ENCODE data around the gene SNU13. TPM values are rescaled to one million over a fixed set of nuclear protein-coding genes. Genes with fewer than 3 reads are reported as not detected.
"Not testable (repeated sequence)": the region's sequence is repeated elsewhere in the genome, so short reads cannot be mapped to it uniquely, and the experiment has no call there.

SNU13 gene
- 100 to 1,000 TPM; 171 to 178 TPM for total RNA-seq

DNA sequence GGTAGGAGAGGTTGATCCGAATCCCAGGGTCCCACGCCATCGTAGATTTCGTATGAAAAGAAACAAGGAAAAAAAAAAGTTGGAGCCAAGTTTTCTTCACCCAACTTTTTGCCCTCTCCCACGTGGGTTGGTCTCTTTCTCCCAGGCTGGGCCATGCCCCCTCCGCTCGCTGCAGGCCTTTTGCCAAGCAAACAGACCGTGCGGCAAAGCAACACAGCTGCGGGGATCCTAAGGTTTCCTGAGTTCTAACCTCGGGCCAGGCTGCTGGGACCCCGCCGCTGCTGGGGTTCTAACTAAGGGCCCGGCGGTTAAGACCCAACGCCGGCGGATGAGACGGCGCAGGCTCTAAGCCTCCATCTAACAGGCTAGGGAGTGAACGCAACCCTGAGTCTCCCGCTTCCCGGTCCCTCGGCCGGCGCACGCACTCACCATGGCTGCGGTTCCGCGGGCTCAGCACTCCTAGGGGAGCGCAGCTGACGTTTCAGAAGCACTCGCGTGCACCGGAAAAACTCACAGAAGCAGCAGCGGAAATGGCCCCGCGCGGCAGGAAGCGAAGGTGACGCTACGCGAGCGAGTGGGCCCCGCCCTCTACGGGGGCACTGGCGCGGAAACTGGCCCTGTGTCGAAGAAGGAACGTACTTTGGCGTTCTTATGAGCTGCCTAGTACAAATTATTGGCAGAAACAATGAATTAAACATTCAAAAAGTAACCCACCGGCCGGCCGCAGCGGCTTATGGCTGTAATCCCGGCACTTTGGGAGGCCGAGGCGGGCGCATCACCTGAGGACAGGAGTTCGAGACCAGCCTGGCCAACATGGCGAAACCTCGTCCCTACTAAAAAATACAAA lies at the start of gene SNU13:
Gene SNU13 (minus strand): TSS at position 503 of the 847 bp plus-strand sequence. CDS start 71 bp downstream, at position 432.
- DNase-seq, result peak; percentile 95
- H3K27me3 Mint-ChIP-seq, result no peaks in the 10 kb centered on the region

DNA sequence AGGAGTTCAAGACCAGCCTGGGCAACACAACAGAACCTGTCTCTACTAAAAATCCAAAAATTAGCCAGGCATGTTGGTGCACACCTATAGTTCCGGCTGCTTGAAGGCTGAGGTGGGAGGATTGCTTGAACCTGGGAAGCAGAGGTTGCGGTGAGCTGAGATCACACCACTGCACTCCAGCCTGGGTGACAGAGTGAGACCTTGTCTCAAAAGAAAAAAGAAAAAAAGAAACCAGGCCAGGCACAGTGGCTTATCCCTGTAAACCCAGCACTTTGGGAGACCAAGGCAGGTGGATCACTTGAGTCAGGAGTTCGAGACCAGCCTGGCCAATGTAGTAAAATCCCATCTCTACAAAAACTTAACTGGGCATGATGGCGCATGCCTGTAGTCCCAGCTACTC lies 44.6 kb upstream of the SNU13 start:
- POLR2A ChIA-PET, CTCF ChIA-PET: not testable (repeated sequence)

More for the DNA sequence above, at the start of gene SNU13:
- no peaks in the 10 kb centered on the region for H3K9me3 Mint-ChIP-seq
- peak within 1 kb of the TSS; percentile 96 for H3K4me3 Mint-ChIP-seq
- ChIA-PET POLR2A (interaction anchor here (1.2 kb wide), 2 partner anchors 9 to 258 kb away, joined by 3 to 4 read pairs; partner anchors contain the start of gene CENPM), CTCF (interaction anchor here (0.9 to 5.7 kb wide), 6 partner anchors 9 to 255 kb away, joined by 3 to 42 read pairs (median 4); partner anchors contain the start of gene MEI1)
- H3K4me1 Mint-ChIP-seq, result peaks cover 36% of the 10 kb centered on the region
- peak within 1 kb of the TSS; percentile 98 for H3K27ac Mint-ChIP-seq
- peaks cover 5% of the 10 kb centered on the region for H3K36me3 Mint-ChIP-seq (ENCODE audit: low read depth)

DNA sequence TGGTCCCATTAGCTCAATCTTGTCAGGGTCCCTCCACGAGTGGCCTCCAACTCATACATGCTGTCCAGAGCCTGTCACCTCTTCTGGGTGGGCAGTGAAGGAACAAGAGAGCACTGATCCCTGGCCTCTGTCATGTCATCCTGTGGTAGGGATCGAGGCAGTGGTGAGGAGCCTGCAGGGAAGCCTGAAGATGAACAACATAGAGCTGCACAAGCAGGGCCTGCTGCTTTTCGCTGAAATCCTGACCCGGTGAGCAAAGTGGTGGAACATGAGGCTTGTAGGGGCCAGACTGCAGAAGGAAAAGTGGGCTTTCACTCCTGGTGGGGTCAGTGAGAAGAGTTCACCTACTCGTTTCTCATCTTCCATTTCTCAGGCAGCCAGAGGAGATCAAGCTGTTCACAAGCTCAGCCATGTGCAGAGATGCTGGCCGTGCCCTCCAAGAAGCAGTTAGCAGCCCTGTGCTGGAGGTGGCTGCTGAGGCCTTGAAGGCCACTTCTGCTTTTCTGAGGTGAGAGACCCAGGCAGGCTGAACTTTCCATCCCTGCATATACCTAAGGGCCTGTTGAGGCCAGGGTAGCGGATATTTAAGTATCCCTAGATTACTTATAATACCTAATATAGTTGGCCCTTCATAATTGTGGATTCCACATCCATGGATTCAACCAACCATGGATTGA lies 43.6 kb upstream of the SNU13 start:
- H3K36me3 Mint-ChIP-seq (ENCODE audit: low read depth), result no peaks in the 10 kb centered on the region
- DNase-seq, result no peak
- H3K4me3 Mint-ChIP-seq, result no peak overlapping the region
- H3K9me3 Mint-ChIP-seq, result no peaks in the 10 kb centered on the region
- peaks cover 2% of the 10 kb centered on the region for H3K27me3 Mint-ChIP-seq
- H3K4me1 Mint-ChIP-seq, result no peaks in the 10 kb centered on the region
- no peak overlapping the region for H3K27ac Mint-ChIP-seq
- ChIA-PET CTCF (interaction anchor here (1.3 kb wide), 1 partner anchor 13 kb away, joined by 4 read pairs; no protein-coding TSS in a partner anchor), POLR2A (no interaction called here)

More for the DNA sequence above, 44.6 kb upstream of the SNU13 start:
- not testable (repeated sequence) for H3K9me3 Mint-ChIP-seq; H3K27ac Mint-ChIP-seq; H3K4me3 Mint-ChIP-seq; DNase-seq; H3K27me3 Mint-ChIP-seq; H3K4me1 Mint-ChIP-seq; H3K36me3 Mint-ChIP-seq (ENCODE audit: low read depth)

DNA sequence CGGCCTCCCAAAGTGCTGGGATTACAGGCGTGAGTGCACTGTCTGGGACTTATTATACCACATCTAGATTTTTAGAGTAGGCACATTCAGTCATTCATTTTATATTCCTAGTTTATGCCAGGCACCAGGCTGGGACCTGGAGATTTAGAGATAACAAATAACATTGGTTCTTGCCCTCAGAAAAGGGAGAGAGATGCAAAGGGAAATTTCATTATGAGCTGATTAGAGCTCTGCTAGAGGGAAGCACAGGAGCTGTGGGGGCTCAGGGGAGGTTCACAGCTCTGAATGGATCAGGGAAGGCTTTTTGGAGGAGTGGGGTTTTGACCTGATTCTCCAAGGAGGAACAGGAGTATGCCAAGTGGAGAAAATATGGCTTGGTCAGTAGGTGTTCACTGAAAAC lies 42.9 kb upstream of the SNU13 start:
- Mint-ChIP-seq H3K27ac (no peak overlapping the region), H3K27me3 (peaks cover 4% of the 10 kb centered on the region), H3K4me3 (no peak overlapping the region), H3K4me1 (no peaks in the 10 kb centered on the region), H3K9me3 (no peaks in the 10 kb centered on the region), H3K36me3 (ENCODE audit: low read depth) (no peaks in the 10 kb centered on the region)
- ChIA-PET POLR2A (no interaction called here), CTCF (interaction anchor here (1.3 kb wide), 1 partner anchor 12 kb away, joined by 4 read pairs; no protein-coding TSS in a partner anchor)
- no peak for DNase-seq

DNA sequence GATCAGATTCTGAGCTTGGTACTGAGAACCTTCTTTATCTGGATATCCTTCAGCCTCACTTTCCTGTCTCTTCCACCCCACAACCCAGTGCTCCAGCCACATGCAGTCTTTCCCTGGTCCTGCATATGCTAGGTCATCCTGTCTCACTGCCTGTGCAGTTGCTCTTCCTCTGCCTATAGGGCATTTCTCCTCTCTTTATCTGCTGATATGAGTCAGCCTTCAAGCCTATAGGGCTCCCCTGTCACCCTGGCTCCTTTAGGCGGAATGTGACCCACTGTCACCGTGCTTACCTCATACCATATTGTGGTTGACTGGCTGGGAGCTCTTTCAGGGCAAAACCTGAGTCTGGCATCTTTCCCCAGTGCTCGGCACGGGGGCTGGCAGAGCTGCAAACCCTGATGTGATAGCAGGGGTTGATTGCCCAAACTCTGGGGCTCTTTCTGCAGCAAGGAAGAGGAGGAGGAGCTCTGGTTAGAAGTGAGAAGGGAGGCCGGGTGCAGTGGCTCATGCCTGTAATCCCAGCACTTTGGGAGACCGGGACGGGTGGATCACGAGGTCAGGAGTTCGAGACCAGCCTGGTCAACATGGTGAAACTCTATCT lies 36.9 kb upstream of the SNU13 start:
- no peaks in the 10 kb centered on the region for H3K36me3 Mint-ChIP-seq (ENCODE audit: low read depth)
- DNase-seq, result no peak
- H3K4me1 Mint-ChIP-seq, result no peaks in the 10 kb centered on the region
- H3K27me3 Mint-ChIP-seq, result peaks cover 3% of the 10 kb centered on the region
- POLR2A ChIA-PET, result no interaction called here
- H3K4me3 Mint-ChIP-seq, result no peak overlapping the region
- CTCF ChIA-PET, result interaction anchor here (0.8 to 2.7 kb wide), 2 partner anchors 11 to 28 kb away, joined by 5 to 6 read pairs; no protein-coding TSS in a partner anchor
- H3K27ac Mint-ChIP-seq, result no peak overlapping the region
- H3K9me3 Mint-ChIP-seq, result no peaks in the 10 kb centered on the region

DNA sequence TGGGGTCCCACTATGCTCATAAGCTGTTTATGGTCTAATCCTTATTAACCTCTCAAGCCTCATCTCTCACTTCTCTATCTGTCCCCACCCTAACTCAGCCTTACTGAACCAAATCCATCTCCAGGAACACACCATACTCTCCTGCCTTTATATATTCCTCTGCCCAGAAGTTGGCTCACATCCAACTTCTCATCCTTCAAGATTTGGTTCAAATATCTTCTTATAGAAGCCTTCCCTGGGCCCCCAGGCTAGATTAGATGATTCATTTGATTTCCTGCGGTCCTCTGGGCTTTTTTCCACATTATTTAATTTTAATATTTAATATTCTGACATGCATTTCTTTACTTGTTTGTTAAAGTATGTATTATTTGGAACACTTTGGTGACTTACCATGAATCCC lies 33.8 kb upstream of the SNU13 start:
- CTCF ChIA-PET, result interaction anchor here (0.6 to 1.2 kb wide), 2 partner anchors 11 to 25 kb away, joined by 3 to 6 read pairs; no protein-coding TSS in a partner anchor
- H3K36me3 Mint-ChIP-seq (ENCODE audit: low read depth), result no peaks in the 10 kb centered on the region
- no peak overlapping the region for H3K27ac Mint-ChIP-seq
- POLR2A ChIA-PET, result no interaction called here
- DNase-seq, result no peak
- no peaks in the 10 kb centered on the region for H3K9me3 Mint-ChIP-seq
- no peaks in the 10 kb centered on the region for H3K4me1 Mint-ChIP-seq
- H3K4me3 Mint-ChIP-seq, result no peak overlapping the region
- peaks cover 5% of the 10 kb centered on the region for H3K27me3 Mint-ChIP-seq

DNA sequence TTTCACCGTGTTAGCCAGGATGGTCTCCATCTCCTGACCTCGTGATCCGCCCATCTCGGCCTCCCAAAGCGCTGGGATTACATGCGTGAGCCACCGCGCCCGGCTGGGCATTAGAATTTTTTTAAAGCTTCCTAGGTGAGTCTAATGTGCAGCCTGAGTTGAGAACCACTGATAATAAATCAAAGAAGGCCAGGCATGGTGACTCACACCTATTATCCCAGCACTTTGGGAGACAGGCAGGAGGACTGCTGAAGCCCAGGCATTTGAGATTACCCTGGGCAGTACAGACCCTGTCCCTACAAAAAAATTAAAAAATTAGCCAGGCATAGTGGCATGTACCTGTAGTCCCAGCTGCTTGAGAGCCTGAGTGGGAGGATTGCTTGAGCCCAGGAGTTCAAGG lies 24.3 kb upstream of the SNU13 start:
- POLR2A ChIA-PET, result no interaction called here
- Mint-ChIP-seq H3K27ac (no peak overlapping the region), H3K9me3 (no peaks in the 10 kb centered on the region), H3K27me3 (peaks cover 6% of the 10 kb centered on the region), H3K36me3 (ENCODE audit: low read depth) (no peaks in the 10 kb centered on the region), H3K4me3 (no peak overlapping the region), H3K4me1 (no peaks in the 10 kb centered on the region)
- DNase-seq, result no peak
- CTCF ChIA-PET, result interaction anchor here (0.7 to 2.0 kb wide), 2 partner anchors 16 to 30 kb away, joined by 3 to 6 read pairs; no protein-coding TSS in a partner anchor

DNA sequence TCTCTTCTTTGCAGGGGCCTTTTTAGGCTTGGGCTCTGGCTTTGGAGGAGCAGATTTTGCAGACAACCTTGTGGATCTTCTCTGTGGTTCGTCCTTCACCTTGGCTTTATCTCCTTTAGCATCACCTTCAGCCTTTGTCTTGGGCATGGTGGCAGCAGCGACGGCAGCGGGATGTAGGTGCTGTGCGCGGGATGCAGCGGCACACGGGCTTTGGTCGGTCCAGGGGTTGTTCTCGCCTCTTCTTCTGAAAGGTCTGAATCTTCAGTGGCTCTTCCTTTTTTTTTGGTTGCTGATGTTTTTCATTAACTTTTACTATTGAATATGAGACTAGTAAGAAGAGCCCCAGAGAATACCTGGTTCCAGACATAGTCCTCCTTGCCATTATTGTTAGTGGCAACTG lies 20.7 kb upstream of the SNU13 start:
- peaks cover 12% of the 10 kb centered on the region for H3K27me3 Mint-ChIP-seq
- DNase-seq, result no peak
- no peak overlapping the region for H3K27ac Mint-ChIP-seq
- POLR2A ChIA-PET, result no interaction called here
- H3K36me3 Mint-ChIP-seq (ENCODE audit: low read depth), result no peaks in the 10 kb centered on the region
- no peak overlapping the region for H3K4me3 Mint-ChIP-seq
- no peaks in the 10 kb centered on the region for H3K4me1 Mint-ChIP-seq
- H3K9me3 Mint-ChIP-seq, result no peaks in the 10 kb centered on the region
- CTCF ChIA-PET, result no interaction called here

DNA sequence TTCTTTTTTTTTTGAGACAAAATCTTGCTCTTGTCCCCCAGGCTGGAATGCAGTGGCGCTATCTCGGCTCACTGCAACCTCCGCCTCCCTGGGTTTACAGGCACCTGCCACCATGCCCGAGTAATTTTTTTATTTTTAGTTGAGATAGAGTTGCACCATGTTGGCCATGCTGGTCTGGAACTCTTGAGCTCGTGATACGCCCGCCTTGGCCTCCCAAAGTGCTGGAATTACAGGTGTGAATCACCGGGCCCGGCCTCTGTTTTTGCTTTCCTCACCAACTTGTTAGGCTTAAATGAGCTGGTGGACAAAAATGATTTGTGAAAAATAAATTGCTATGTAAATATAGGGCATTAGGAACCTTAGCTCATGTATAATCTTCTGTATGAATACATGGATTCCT lies 14.1 kb upstream of the SNU13 start:
- ChIA-PET CTCF (interaction anchor here (0.6 to 1.3 kb wide), 2 partner anchors 11 to 1139 kb away, joined by 4 read pairs; no protein-coding TSS in a partner anchor), POLR2A (no interaction called here)
- H3K4me3 Mint-ChIP-seq, result no peak overlapping the region
- peaks cover 8% of the 10 kb centered on the region for H3K4me1 Mint-ChIP-seq
- no peaks in the 10 kb centered on the region for H3K9me3 Mint-ChIP-seq
- DNase-seq, result no peak
- H3K36me3 Mint-ChIP-seq (ENCODE audit: low read depth), result peaks cover 3% of the 10 kb centered on the region
- peaks cover 6% of the 10 kb centered on the region for H3K27me3 Mint-ChIP-seq
- no peak overlapping the region for H3K27ac Mint-ChIP-seq

DNA sequence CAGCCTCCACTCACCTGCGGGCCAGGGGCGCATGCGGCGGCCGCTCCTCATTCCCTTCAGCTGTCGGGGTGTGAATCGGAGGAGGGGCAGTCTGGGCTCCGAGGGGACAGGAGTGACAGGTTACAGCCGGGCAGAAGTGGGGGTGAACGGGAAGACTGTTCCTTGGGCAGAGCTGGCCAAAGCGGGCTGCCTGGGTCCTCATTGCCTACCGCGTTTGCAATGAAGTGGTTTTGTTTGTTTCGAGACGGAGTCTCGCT lies 11.4 kb upstream of the SNU13 start:
- no peak overlapping the region for H3K27ac Mint-ChIP-seq
- CTCF ChIA-PET, result interaction anchor here (2.0 to 3.9 kb wide), 2 partner anchors 13 to 241 kb away, joined by 5 to 42 read pairs; partner anchors contain the start of gene SNU13
- peaks cover 3% of the 10 kb centered on the region for H3K27me3 Mint-ChIP-seq
- DNase-seq, result no peak
- no peak overlapping the region for H3K4me3 Mint-ChIP-seq
- POLR2A ChIA-PET, result no interaction called here
- peaks cover 3% of the 10 kb centered on the region for H3K36me3 Mint-ChIP-seq (ENCODE audit: low read depth)
- no peaks in the 10 kb centered on the region for H3K9me3 Mint-ChIP-seq
- peaks cover 16% of the 10 kb centered on the region for H3K4me1 Mint-ChIP-seq

DNA sequence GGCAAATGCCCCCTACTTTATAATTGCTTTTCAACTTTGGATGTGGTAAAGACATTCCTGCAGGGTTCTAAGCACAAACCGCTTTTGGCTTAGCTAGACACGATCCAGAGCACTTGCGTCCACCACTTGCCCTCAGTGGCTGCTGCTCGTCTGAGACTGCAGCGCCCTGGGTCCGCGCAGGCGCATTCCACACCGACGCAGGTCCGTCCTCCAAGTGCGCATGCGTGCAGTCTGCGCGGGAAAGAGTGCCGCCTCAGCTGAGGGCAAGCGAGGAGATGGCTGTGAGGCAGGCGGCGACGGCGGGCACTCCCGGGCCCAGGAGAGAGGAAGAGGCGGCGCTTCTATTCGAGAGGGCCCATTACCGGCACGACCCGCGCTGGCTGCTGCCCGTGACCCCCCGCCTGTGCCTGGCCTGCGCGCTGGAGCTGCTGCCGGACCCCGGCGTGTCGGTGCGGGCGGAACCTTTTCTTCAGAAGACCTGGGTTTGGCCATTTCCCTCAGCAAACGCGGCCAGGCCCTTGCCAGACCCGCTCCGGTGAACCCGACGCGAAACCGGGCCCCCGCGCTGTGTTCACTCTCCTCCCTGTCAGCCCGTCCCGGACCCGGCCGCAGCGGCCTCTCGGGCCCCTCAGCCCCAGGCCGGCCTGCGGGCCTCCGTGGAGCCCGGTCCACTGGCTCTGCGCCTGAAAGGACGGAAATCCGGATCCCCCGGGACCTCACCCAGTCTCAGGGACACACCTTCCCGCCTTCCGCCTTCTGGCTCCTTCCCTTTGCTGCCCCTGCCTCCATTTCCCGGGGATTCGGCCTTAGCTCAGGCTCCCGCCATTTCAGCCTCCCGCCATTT lies 10.8 kb upstream of the SNU13 start, which contains the start of gene MEI1:
Gene MEI1 (plus strand): TSS at position 240 of the 844 bp plus-strand sequence. CDS start 36 bp downstream, at position 276.
- H3K27me3 Mint-ChIP-seq, result peaks cover 3% of the 10 kb centered on the region
- POLR2A ChIA-PET, result interaction anchor here (1.7 kb wide), 1 partner anchor 82 kb away, joined by 6 read pairs; no protein-coding TSS in a partner anchor
- H3K9me3 Mint-ChIP-seq, result no peaks in the 10 kb centered on the region
- peaks cover 16% of the 10 kb centered on the region for H3K4me1 Mint-ChIP-seq
- H3K36me3 Mint-ChIP-seq (ENCODE audit: low read depth), result peaks cover 3% of the 10 kb centered on the region
- DNase-seq, result peak; percentile 88
- H3K4me3 Mint-ChIP-seq, result peak within 1 kb of the TSS; percentile 4
- H3K27ac Mint-ChIP-seq, result peak within 1 kb of the TSS; percentile 76
- CTCF ChIA-PET, result interaction anchor here (0.6 to 3.9 kb wide), 7 partner anchors 12 to 1023 kb away, joined by 3 to 42 read pairs (median 4); partner anchors contain the start of genes CCDC134 and SNU13

Data from activated CD4-positive, alpha-beta T cell treated with anti-CD3 and anti-CD28 coated beads, Interleukin-2, amount 10 ng/mL, durations not matched to agents 7 days and 5 days (primary cell).